Activated CD8-positive, alpha-beta memory T cell treated with anti-CD3 and anti-CD28 coated beads, Interleukin-2, amount 50 U/mL, for 24 hours (primary cell): Measurements from ENCODE around the gene STMN3.
"Not testable (repeated sequence)": the region's sequence is repeated elsewhere in the genome, so short reads cannot be mapped to it uniquely, and the experiment has no call there.

Source experiments
- DNase-seq: peaks from one replicate; pipeline ENCODE4 v3.0.0-alpha.2; 2020; ENCODE audit errors: extremely low read depth

STMN3 gene

DNA sequence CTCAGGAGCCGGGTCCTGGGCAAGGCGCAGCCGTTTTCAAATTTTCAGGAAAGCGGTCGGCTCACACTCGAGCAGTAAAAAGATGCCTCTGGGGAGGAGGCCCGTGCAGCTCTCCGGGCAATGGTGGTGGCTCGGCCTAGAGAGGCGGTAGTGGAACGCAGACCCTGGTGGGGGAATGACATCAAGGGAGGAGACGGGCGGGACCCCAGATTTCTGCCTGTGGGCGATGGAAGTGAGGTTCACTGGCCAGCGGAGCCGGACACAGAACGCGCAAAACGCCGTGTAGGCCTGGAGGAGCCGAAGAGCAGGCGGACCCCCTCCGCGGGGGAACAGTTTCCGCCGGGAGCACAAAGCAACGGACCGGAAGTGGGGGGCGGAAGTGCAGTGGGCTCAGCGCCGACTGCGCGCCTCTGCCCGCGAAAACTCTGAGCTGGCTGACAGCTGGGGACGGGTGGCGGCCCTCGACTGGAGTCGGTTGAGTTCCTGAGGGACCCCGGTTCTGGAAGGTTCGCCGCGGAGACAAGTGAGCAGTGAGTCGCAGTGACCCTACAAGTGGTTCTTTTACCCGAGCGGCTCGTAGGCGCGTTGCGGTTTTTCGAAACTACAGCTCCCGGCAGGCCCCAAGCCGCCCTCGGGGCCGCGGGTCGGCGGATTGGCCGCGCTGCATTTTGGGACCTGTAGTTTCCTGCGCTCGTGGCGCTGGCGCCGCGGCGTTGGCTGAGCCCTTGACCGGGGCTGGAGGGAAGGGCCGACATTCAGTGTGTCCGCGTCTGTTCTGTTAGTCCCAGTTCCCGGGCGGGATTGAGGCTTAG is 4.9 kb upstream of the STMN3 start, which contains the start of gene RTEL1:
TSS of gene RTEL1 (plus strand) at position 376 of the 812 bp plus-strand sequence. CDS start 1,091 bp downstream, outside the sequence.
- DNase-seq, result peak; percentile 74

DNA sequence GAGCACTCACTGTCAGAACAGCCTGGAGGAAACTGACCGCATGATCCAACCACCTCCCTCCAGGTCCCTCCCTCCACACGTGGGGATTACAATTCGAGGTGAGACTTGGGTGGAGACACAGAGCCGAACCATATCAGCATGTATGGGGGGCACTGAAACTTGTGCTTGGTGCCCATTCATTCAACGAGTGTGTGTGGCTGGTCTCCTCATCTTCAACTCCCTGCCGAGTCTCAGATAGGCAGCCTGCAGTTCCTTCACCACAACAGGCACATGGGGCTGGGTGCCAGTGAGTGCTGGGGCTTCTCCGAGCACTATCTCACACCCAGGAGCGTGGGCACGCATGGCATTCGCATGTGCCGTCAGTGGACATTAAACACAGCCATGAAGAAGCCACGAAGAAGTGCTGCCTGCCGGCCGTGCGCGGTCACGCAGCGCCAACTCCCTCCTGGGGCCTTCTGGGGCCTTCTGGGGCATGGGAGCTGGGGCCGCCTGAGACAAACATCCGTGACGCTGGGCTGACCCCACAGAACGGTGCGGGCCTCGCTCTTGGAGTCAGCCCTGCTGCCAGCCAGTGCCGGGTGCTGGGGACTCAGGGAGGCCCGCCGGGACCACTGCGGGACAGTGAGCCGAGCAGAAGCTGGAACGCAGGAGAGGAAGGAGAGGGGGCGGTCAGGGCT is 4.2 kb upstream of the STMN3 start:
- DNase-seq, result no peak

DNA sequence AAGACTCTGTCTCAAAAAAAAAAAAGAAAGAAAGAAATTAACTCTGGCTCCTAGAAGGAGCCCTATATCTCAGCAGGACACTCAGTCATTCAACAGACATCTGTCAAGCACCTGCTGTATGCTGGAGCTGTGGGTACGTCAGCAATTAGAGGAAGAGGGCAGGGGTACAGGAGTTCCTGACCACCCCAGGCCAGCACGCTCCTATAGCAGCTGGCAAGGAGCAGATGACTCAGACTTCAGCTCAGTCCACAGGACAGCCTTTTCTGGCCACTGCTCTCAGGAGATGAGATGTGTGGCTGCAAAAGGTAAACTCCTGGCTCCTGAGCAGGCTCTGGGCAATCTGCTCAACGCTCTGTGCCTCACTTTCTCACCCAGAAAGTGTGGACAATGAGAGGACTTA is 3.2 kb upstream of the STMN3 start:
- no peak for DNase-seq

DNA sequence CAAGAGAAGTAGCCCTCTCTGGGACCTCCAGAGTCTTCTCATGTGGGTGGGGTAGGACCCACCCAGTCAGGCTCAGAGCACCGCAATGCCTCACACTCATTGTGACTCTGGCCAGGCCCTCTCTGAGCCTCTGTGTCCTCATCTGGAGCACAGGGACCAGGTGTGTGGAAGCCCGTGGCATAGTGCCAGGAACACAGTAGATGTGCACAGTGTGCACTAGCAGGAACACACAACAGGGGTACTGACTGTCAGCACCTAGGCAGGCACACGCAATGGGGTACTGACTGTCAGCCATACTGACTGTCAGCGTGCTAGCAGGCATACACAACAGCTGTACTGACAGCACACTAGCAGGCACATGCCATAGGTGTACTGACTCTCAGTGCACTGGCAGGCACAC is 2.0 kb upstream of the STMN3 start:
- no peak for DNase-seq

DNA sequence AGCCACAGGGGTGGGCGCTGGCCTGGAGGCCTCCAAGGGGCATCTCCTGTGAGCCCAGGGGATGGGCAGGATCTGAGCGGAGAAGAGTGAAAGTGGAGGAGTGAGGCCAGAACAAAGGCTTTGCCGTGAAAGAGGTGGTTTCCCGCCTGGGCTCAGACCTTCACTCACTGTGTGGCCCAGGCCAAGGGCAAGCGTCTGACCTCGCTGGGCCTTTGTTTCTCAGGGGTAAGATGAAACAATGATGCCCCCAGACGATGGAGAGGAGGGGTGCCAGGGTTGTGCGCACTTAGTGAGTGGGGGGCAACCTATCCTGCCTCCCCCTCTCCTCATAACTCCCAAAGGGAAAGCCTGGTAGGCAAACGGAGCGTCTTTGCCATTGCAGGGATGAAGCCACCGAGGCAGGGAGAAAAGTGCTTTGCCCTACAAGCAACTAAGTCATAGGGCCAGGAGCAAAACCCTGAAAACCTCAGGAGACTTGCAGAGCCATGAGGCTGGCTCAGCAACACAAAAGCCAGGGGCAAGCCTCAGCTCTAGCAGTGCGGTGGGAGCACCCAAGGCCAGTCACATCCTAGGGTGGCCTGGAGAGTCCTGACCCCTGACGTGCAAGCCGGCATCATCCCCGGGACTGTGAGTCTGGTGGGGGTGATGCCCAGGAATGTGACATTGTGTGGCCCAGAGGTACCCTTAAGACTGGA is 897 bp upstream of the STMN3 start:
- DNase-seq, result no peak

DNA sequence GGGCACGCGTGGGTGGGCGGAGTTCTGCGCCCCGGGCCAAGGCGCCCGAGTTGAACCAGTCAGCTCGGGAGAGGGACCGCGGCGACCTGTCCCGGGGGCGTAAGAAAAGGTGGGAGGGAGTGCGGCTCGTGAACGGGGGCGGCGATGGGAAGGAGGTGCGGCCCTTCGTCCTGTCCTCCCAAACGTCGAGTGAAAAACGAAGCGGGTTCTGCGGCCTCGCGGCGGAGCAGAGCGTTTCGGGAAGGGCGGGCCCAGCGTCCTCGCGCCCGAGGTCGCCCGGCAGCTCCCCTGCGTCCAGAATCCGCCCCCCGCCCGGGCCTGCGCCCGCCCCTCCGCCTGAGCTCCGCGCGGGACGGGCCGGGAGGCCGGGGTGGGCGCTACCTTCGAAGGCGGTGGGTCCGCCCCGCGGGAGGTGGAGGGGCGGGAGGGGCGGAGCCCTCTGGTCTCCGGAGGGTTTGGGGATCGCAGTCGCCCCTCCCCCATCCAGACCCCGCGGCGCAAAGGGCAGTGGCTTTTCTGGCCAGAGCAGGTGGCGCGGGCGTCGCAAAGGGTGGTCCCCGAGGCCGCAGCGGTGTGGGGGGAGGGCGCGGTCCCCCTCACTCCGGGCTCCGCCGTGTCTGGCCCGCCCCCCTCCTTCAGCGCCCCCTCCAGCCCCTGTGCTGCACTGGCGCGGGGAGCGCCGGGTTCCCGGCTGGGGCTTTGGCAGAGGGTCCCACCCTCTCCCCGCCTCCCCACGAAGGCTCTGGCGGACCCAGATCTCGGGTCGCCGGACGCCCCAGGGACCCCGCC is 838 bp downstream of the STMN3 start:
- no peak for DNase-seq

DNA sequence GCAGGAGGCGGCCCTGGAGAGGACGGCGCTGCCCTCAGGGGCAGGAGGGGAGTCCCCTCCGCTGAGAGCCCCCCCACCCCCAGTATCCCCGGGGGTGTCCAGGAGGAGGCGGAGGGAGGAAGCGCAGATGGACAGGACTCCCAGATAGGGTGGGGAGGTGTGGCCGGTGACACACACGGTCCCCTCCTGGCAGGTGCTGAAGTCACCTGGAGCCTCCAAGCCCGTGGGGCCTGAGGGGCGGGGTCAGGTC is 1.4 kb downstream of the STMN3 start:
- no peak for DNase-seq

DNA sequence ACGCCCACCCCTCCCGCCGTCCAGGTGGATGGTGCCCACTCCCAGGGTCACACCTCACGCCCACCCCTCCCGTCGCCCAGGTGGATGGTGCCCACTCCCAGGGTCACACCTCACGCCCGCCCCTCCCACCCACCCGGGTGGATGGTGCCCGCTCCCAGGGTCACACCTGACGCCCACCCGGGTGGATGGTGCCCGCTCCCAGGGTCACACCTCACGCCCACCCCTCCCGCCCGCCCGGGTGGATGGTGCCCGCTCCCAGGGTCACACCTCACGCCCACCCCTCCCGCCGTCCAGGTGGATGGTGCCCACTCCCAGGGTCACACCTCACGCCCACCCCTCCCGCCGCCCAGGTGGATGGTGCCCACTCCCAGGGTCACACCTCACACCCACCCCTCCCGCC is 2.7 kb downstream of the STMN3 start:
- not testable (repeated sequence) for DNase-seq

DNA sequence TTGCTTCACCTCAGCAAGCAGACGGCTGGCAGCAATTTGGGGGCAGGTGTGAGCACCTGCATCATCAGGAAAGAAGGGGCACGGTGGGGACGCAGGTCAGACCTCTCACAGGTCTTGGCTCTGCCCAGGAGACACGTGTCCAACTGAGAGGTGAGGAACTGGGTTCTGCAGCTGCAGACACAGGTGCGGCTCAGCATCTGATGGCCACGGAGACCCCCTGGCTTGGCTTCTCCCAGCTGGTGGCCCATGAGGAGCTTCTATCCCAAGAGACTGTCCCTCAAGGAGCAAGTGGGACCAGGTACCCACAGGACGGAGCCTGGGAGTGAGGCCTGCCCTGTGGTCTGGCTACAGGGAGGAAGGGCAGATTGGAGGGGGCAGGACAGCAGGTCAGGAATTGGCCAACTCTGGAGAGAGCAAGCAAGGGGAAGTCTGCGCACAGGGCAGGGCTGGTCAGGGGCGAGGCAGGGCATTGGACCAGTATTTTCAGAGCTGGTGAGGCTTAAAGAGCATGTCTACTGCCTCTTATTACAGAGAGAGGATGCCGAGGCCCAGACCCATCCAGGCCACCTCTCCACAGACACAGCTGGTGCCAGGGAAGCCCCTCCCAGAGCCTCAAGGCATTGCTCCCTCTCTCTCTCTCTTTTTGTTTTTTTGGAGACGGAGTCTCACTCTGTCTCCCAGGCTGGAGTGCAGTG is 4.2 kb downstream of the STMN3 start:
- no peak for DNase-seq

DNA sequence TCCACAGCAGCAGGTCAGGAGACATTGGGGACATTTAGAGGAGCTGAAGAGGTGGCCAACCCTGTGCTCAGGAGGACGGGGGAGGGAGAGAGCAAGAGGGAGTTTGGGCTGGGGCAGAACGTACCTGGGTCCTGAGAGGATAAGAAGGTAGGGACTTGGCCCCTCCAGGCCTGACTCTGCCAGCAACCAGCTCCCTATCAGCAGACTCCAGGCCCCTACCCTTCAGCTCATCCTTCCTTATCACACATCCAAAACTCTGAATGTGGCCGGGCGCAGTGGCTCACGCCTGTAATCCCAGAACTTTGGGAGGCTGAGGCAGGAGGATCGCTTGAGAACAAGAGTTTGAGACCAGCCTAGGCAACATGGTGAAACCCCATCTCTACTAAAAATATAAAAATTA is 5.0 kb downstream of the STMN3 start:
- no peak for DNase-seq

DNA sequence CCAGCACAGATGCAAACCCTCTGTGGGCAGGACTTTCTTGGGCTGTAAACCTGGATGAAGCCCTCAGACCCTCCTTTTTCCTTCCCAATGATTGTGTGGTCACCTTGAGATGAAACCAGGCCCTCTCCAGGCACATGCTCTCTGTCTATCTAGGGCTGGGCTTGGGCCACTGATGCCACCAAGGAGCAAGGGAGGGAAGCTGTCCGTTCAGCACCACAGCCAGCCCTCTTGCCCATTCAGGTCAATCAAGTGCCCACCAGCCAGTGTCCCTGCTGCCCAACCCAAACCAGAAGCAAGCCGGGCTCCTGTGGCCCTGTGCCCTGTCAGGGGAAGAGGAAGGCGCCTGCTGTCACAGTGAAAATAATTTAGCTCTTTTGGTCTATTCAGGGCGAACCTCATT is 8.0 kb downstream of the STMN3 start:
- no peak for DNase-seq

DNA sequence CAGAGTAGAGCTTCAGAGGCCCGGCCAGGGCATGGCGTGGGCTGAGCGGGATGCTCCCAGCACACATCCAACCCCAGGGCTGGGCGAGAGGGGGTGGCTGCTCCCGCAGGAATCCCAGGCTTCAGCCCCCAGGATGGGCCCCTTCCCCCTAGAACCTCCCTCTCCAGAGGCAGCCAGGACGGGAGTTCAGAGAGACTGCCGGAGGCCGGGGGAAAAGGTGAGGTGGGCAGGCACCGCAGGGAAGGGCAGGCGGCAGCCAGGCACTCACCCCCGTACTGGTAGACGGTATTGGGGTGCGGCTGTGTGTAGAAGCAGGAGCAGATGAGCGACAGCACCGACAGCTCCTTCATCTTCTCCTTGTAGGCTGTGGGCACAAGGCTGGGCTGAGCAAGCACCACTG is 9.3 kb downstream of the STMN3 start:
- no peak for DNase-seq

DNA sequence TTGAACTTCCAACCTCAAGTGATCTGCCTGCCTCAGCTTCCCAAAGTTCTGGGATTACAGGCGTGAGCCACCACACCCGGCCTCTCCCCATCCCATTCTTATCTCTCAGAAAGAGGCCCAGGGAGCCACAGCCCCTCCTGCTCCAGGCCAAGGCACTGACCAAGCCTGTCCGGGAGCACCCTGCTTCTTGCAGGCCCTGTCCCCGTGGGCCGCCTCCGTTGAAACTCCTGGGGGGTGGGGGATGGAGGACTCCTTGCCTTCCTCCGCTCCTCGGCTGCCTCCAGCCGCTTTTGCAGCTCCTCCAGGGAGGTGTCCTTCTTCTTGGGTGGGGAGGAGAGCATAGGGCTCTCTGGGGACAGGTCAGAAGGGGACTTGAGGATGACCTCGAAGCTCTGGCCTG is 9.7 kb downstream of the STMN3 start:
- no peak for DNase-seq

DNA sequence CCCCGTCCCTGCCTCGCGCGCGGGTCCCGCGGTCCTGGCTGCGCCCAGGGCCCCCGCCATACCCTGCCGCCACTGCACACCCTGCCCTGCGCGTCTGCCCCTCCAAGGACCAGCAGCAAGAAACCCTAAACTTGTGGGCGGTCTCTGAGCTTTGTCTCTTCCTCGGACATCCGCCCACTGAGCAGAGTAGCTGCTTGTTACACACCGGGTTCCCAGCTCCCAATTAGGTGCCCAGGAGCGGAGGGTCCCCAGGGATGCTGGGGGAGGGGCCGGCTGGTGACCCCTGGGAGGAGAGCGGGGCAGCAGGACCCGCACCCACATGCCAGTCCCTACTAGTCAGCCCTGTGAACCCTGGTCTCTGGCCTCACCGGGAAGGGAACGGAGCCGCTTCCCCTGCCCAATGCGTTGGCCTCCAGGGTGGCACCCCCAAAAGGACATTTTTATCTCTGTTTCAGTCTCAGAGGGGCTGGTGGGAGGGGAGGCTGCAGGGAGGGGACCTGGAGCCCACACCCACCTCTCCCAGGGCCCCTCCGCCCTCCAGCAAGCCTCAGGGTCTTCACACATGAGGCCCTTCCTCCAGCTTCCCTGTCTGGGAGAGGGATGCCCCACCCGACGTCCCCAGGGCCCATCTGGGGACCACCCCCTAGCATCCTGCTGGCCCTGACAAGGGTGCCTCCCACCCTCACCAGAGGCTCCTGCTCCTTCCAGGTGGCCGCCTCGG is 10.5 kb downstream of the STMN3 start:
- no peak for DNase-seq

DNA sequence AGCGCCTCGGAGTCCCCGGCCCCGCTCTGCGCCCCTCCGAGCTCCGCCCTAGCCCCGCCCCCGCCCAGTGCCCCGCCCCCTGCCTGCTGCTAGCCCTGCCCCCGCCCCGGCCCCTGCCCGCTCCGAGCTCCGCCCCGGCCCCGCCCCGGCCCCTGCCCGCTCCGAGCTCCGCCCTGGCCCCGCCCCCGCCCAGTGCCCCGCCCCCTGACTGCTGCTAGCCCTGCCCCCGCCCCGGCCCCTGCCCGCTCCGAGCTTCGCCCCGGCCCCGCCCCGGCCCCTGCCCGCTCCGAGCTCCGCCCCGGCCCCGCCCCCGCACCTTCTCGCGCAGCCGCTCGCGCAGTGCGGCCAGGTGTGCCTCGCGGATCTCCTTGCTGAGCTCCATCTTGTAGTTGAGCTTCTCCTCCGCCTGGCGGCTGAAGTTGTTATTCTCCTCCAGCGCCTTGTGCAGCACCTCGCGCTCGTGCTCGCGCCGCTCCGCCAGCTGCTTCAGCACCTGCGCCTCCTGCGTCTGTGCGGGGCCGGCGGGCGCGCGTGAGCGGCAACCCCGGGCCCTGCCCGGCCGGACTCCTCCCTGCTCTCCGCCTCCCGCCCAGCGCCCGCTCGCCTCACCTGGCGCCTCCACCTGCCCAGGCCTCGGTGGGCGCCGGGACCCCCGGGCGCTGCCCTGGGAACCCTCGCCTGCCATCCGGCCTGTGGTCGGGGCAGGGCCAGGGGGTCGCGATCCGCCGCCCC is 11.3 kb downstream of the STMN3 start:
- DNase-seq, result peak; percentile 90

DNA sequence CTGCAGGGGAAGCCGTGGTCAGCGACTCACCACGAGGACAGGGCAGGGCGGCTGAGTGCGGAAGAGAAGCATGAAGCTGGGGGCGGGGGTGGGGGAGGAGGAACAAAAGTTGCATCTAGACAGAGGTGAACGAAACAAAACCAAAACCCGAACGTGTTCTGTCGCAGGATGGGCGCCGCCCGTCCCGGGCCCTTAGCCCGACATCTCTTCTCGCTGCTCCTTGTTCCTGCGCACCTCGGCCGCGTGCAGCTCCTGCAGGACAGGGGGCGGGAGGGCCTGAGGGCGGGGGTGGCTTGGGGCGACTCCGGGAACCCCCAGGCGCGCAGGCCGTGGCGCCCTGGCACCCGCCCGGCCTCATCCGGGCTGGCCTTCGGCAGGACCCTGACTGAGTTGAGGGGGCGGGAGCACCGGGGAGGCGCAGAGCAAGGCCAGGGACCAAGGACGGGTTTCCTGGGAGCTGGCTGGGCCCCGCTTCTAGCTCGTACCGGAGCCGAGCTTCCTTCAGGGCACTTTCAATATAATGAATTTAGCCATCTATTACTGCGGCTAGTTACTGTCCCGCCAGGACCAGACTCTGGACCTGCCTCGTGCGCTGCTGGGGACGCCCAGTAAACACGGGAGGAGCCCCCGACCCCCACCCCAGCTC is 12.0 kb downstream of the STMN3 start:
- DNase-seq, result no peak

DNA sequence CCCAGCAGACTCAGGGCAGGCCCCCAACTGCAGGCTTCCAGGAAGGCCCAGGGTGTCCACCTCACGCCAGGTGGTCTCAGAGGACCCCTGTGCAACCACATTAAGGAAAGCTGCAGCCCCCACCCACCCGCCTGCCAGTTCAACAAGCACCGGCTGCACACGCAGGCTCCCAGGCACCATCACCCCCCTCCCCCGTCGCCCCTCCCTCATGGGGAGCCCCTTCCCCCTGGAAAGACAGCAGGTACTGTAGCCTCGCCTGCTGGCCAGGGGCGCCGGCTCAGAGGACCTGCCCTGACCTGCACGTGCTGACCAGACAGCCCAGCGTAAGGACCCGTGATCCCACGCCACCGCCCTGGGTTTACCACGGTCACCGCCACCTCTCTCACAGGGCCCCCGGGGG is 12.5 kb downstream of the STMN3 start:
- DNase-seq, result not testable (repeated sequence)

DNA sequence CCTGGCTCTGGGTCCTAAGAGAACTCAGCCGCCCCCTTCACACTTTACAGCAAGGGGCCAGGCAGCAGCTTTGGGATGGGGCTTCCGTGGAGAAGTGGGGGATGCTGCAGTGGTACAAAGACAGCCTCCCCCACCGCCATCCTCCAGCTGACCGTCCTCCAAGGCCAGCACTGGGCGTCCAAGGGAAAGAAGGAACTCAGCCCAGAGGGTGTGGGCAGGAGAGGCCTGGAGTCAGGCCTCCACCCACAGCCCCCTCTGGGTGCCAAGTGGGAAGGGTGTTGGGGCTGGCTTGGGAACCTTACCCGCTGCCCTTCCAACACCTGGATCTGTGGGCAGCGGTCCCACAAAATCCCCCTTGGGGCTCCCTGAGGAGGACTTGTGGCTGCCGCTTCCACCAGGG is 13.1 kb downstream of the STMN3 start:
- no peak for DNase-seq

DNA sequence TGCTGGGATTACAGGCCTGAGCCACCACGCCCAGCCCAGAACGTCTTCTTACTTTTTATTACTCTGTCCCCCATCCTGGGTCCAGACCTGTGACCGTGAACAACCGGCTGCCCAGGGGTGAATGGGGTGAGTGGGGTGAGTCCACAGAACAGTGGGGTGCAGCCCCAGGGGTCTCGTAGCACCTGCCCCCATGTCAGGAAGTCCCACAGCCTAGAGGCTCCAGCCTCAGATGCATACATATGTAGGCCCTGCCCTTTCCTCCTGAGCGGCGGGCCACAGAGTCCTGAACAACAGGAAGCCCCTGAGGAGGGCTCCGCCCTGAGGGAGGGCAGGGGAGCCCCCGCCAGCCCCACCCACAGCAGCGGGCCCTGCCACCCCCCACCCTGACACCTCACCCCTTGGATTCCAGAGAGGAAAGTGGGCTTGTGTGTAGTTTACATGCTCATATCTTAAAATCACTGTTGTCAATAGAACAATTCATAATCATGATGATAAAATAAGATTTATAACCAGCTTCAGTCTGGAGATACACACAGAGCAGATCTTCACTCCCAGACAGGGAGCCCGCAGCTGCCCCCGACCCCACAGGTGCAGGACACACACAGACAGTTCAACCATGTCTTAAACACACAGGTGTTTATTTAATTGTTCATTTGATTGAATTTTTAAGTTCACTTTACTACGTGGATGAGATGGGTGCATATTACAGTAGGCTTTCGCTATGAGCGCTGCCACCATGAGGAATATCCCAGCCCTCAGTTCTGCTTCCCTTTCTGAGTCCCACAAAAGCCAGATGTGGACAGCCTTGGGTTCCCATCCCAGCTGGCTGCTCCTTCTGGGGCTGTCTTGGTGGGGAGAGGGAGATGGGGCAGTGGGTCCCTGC is 13.9 kb downstream of the STMN3 start:
- no peak for DNase-seq
